ENCODE measurements around the gene IGFLR1.

The IGFLR1 gene

GRCh38 chr19:35740423-35741202 is 1.6 kb downstream of the IGFLR1 start:
- DNase-seq (ENCODE audit: low read depth, low spot score) = peak; percentile 89

GRCh38 chr19:35740108-35740422 is 2.2 kb downstream of the IGFLR1 start:
- DNase-seq (ENCODE audit: low read depth, low spot score) = no peak

GRCh38 chr19:35739275-35740107 is 2.8 kb downstream of the IGFLR1 start:
- no peak for DNase-seq (ENCODE audit: low read depth, low spot score)

DNA sequence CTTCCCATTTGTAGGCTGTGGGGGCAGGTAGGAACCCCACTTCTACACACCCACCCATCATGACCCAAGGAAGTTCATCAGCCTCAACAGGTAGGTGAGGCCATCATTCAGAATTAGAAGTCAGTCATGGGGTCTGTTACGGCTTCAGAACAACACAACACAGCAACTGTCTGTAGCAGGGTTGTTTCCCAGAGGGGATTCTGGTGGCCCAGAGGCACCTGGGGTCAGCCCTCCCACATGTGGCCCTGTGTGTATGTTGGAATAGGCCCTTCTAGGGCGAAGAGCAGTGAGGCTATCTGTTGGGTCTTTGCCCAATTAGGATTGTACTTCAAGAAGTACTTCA is 3.4 kb downstream of the IGFLR1 start:
- DNase-seq (ENCODE audit: low read depth, low spot score) = no peak

GRCh38 chr19:35738021-35738886 is 4.0 kb downstream of the IGFLR1 start:
- DNase-seq (ENCODE audit: low read depth, low spot score) = no peak

GRCh38 chr19:35736913-35737886 is 5.1 kb downstream of the IGFLR1 start:
- DNase-seq (ENCODE audit: low read depth, low spot score) = no peak

GRCh38 chr19:35734889-35735288 is 7.4 kb downstream of the IGFLR1 start:
- no peak for DNase-seq (ENCODE audit: low read depth, low spot score)

GRCh38 chr19:35734273-35734672 is 8.0 kb downstream of the IGFLR1 start:
- no peak for DNase-seq (ENCODE audit: low read depth, low spot score)

- no peak for DNase-seq (ENCODE audit: low read depth, low spot score)
Observed at GRCh38 chr19:35733180-35734125, 8.8 kb downstream of the IGFLR1 start.

DNA sequence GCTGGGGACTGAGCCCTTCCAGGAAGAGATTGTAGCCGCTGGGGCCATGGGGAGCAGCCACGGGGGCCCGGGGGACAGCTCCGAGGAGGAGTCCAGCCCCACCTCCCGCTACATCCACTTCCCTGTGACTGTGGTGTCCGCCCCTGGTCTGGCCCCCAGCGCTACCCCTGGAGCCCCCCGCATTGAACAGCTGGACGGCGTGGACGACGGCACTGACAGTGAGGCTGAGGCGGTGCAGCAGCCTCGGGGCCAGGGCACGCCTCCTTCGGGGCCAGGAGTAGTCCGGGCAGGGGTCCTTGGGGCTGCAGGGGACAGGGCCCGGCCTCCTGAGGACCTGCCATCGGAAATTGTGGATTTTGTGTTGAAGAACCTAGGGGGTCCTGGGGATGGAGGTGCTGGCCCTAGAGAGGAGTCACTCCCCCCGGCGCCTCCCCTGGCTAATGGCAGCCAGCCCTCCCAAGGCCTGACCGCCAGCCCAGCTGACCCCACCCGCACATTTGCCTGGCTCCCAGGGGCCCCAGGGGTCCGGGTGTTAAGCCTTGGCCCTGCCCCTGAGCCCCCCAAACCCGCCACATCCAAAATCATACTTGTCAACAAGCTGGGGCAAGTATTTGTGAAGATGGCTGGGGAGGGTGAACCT is 9.6 kb downstream of the IGFLR1 start:
- DNase-seq (ENCODE audit: low read depth, low spot score) = no peak

DNA sequence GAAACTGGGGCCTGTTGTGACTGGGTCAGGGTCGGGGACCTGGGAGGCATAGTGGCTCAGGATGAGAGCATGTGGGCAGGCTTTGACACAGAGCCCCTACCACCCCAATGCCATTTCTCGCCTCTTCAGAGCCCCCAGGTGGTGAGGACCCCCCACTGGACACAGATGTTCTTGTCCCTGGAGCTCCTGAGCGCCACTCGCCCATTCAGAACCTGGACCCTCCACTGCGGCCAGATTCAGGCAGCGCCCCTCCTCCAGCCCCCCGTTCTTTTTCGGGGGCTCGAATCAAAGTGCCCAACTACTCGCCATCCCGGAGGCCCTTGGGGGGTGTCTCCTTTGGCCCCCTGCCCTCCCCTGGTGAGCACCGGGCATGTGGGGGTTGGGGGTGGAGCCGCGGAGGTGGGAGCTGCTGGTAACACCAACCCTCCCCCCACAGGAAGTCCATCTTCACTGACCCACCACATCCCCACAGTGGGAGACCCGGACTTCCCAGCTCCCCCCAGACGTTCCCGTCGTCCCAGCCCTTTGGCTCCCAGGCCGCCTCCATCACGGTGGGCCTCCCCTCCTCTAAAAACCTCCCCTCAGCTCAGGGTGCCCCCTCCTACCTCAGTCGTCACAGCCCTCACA is 10.4 kb downstream of the IGFLR1 start:
- no peak for DNase-seq (ENCODE audit: low read depth, low spot score)

- no peak for DNase-seq (ENCODE audit: low read depth, low spot score)
Observed at GRCh38 chr19:35731353-35731752, 10.9 kb downstream of the IGFLR1 start.

DNA sequence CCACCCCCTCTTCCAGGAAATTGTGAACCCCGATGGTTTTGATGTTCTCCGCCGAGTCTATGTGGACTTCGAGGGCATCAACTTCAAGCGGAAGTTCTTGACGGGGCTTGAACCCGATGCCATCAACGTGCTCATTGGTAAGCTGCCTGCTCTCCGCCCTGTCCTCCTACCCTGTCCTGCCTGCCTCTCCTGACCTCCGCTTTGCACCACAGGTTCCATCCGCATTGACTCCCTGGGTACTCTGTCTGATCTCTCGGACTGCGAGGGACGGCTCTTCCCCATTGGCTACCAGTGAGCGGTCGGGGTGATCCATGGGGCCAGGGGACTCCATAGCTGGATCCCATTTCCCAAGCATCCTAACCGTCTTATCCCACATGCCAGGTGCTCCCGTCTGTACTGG is 11.9 kb downstream of the IGFLR1 start:
- no peak for DNase-seq (ENCODE audit: low read depth, low spot score)

GRCh38 chr19:35729763-35730162 is 12.5 kb downstream of the IGFLR1 start:
- no peak for DNase-seq (ENCODE audit: low read depth, low spot score)

- no peak for DNase-seq (ENCODE audit: low read depth, low spot score)
Observed at GRCh38 chr19:35729021-35729420, 13.2 kb downstream of the IGFLR1 start.

DNA sequence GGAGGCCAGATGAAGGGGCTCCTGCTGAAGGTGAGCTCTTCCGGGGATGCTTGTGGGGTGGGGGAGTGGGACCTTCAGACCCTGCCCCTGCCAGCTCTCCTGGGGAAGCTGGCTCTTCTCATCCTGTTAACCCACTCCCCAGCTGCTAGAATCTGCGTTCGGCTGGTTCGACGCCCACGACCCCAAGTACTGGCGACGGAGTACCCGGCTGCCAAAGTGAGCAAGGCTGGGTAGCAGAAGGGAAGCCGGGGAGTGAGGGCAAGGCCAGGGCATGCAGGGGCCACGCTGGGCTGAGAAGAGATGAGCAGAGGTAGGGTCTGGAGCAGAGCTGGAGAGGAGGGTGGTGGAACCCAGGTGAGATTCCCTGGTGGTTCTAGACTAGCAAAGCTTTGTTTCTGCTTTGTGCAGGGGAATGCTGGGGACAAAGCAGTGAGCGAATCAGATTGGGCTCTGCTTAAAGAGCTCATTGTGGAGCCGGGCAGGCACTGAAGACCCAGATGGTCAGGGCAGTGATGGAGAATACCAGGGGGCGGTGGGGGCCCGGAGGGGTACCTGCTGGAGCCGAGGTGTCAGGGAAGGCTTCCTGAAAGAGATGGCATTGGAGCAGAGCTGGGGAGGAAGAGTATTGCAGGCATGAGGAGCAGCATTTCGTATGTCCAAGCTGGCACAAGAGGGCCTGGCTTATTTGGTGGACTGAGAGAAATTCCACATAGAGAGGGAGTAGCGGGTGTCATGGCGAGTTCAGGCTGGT is 14.1 kb downstream of the IGFLR1 start:
- no peak for DNase-seq (ENCODE audit: low read depth, low spot score)

DNA sequence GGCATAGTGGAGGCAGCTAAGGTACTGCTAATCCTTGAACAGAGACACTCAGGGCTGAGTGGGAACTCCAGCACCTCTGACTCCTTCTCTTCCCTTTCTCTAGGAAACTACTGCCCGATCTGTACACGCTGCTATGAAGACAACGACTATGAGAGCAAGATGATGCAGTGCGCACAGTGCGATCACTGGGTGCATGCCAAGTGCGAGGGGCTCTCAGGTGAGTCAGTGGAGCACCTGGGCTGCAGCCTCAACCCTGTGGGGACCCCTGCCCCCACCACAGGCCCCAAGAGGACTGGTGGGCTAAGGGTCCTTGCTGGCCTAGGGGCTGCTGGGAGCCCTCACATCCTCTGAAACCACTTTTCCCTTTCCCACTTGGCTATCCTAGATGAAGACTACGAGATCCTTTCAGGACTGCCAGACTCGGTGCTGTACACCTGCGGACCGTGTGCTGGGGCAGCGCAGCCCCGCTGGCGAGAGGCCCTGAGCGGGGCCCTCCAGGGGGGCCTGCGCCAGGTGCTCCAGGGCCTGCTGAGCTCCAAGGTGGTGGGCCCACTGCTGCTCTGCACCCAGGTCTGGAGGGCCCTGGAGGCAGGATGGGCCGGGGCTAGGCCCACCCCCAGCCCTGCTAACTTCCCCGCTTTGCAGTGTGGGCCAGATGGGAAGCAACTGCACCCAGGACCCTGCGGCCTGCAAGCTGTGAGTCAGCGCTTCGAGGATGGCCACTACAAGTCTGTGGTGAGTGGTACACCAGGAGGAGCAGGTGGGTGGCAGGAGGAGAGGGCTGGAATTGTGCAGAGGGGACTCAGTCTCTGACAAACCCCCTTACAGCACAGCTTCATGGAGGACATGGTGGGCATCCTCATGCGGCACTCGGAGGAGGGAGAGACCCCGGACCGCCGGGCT is 14.9 kb downstream of the IGFLR1 start:
- no peak for DNase-seq (ENCODE audit: low read depth, low spot score)

All from brain pericyte (primary cell).